ENCODE data around the gene BEST3. TPM values are rescaled to one million over a fixed set of nuclear protein-coding genes. Genes with fewer than 3 reads are reported as not detected.

The BEST3 gene
- total RNA-seq, 1 experiment from 2014 or later = not detected

GRCh38 chr12:69639400-69640016 lies 59.6 kb downstream of the BEST3 start:
- H3K79me2 ChIP-seq (ENCODE audit: low read length) = no peaks in the 10 kb centered on the region
- H2AFZ ChIP-seq (ENCODE audit: low read length) = no peak overlapping the region
- no peaks in the 10 kb centered on the region for H3K9me2 ChIP-seq (replicated peaks; ENCODE audit: insufficient read depth, low read length)
- H3K9me3 ChIP-seq (ENCODE audit: low read length) = no peaks in the 10 kb centered on the region
- H3K36me3 ChIP-seq (ENCODE audit: insufficient read depth, low read length) = no peaks in the 10 kb centered on the region
- no peaks in the 10 kb centered on the region for H4K20me1 ChIP-seq (ENCODE audit: insufficient read depth, low read depth, low read length)
- no peak overlapping the region for H3K27ac ChIP-seq (ENCODE audit: low read length)
- no peak overlapping the region for H3K4me3 ChIP-seq (ENCODE audit: low read length)
- H3K4me2 ChIP-seq (ENCODE audit: low read depth, low read length, poor library complexity, severe bottlenecking) = no peak overlapping the region
- H3K9ac ChIP-seq (ENCODE audit: low read length) = no peak overlapping the region
- no peaks in the 10 kb centered on the region for H3K4me1 ChIP-seq (ENCODE audit: low read length)
- H3K27me3 ChIP-seq (ENCODE audit: low read length) = no peaks in the 10 kb centered on the region
- DNase-seq = peak; percentile 91

GRCh38 chr12:69633061-69633460 lies 66.0 kb downstream of the BEST3 start:
- peak; percentile 55 for DNase-seq
- H3K4me2 ChIP-seq (ENCODE audit: low read depth, low read length, poor library complexity, severe bottlenecking) = no peak overlapping the region
- no peak overlapping the region for H2AFZ ChIP-seq (ENCODE audit: low read length)
- no peak overlapping the region for H3K9ac ChIP-seq (ENCODE audit: low read length)
- H3K27ac ChIP-seq (ENCODE audit: low read length) = no peak overlapping the region
- H3K4me3 ChIP-seq (ENCODE audit: low read length) = no peak overlapping the region
- H3K9me3 ChIP-seq (ENCODE audit: low read length) = no peaks in the 10 kb centered on the region
- H3K27me3 ChIP-seq (ENCODE audit: low read length) = no peaks in the 10 kb centered on the region
- no peaks in the 10 kb centered on the region for H3K9me2 ChIP-seq (replicated peaks; ENCODE audit: insufficient read depth, low read length)
- H3K36me3 ChIP-seq (ENCODE audit: insufficient read depth, low read length) = no peaks in the 10 kb centered on the region
- no peaks in the 10 kb centered on the region for H3K4me1 ChIP-seq (ENCODE audit: low read length)
- no peaks in the 10 kb centered on the region for H3K79me2 ChIP-seq (ENCODE audit: low read length)
- no peaks in the 10 kb centered on the region for H4K20me1 ChIP-seq (ENCODE audit: insufficient read depth, low read depth, low read length)

- Histone ChIP-seq H3K36me3 (ENCODE audit: insufficient read depth, low read length) (no peaks in the 10 kb centered on the region), H4K20me1 (ENCODE audit: insufficient read depth, low read depth, low read length) (no peaks in the 10 kb centered on the region), H3K4me2 (ENCODE audit: low read depth, low read length, poor library complexity, severe bottlenecking) (no peak overlapping the region), H3K27ac (ENCODE audit: low read length) (no peak overlapping the region), H3K9me2 (replicated peaks; ENCODE audit: insufficient read depth, low read length) (no peaks in the 10 kb centered on the region), H2AFZ (ENCODE audit: low read length) (no peak overlapping the region), H3K9ac (ENCODE audit: low read length) (no peak overlapping the region), H3K4me1 (ENCODE audit: low read length) (no peaks in the 10 kb centered on the region), H3K27me3 (ENCODE audit: low read length) (no peaks in the 10 kb centered on the region), H3K9me3 (ENCODE audit: low read length) (no peaks in the 10 kb centered on the region), H3K79me2 (ENCODE audit: low read length) (no peaks in the 10 kb centered on the region), H3K4me3 (ENCODE audit: low read length) (no peak overlapping the region)
- peak; percentile 54 for DNase-seq
Measured at GRCh38 chr12:69630191-69630590, 68.9 kb downstream of the BEST3 start.

- no peaks in the 10 kb centered on the region for H3K9me2 ChIP-seq (replicated peaks; ENCODE audit: insufficient read depth, low read length)
- DNase-seq = no peak
- H3K4me1 ChIP-seq (ENCODE audit: low read length) = no peaks in the 10 kb centered on the region
- H2AFZ ChIP-seq (ENCODE audit: low read length) = no peak overlapping the region
- H4K20me1 ChIP-seq (ENCODE audit: insufficient read depth, low read depth, low read length) = no peaks in the 10 kb centered on the region
- no peaks in the 10 kb centered on the region for H3K27me3 ChIP-seq (ENCODE audit: low read length)
- H3K4me3 ChIP-seq (ENCODE audit: low read length) = no peak overlapping the region
- no peak overlapping the region for H3K4me2 ChIP-seq (ENCODE audit: low read depth, low read length, poor library complexity, severe bottlenecking)
- no peaks in the 10 kb centered on the region for H3K9me3 ChIP-seq (ENCODE audit: low read length)
- no peak overlapping the region for H3K9ac ChIP-seq (ENCODE audit: low read length)
- H3K36me3 ChIP-seq (ENCODE audit: insufficient read depth, low read length) = no peaks in the 10 kb centered on the region
- no peaks in the 10 kb centered on the region for H3K79me2 ChIP-seq (ENCODE audit: low read length)
- H3K27ac ChIP-seq (ENCODE audit: low read length) = no peak overlapping the region
Measured at GRCh38 chr12:69627501-69627900, 71.6 kb downstream of the BEST3 start.

GRCh38 chr12:69623970-69624369 lies 75.1 kb downstream of the BEST3 start:
- Histone ChIP-seq H2AFZ (ENCODE audit: low read length) (no peak overlapping the region), H3K27ac (ENCODE audit: low read length) (no peak overlapping the region), H3K4me2 (ENCODE audit: low read depth, low read length, poor library complexity, severe bottlenecking) (no peak overlapping the region), H3K9me3 (ENCODE audit: low read length) (no peaks in the 10 kb centered on the region), H3K4me1 (ENCODE audit: low read length) (no peaks in the 10 kb centered on the region), H3K9me2 (replicated peaks; ENCODE audit: insufficient read depth, low read length) (no peaks in the 10 kb centered on the region), H3K9ac (ENCODE audit: low read length) (no peak overlapping the region), H4K20me1 (ENCODE audit: insufficient read depth, low read depth, low read length) (no peaks in the 10 kb centered on the region), H3K27me3 (ENCODE audit: low read length) (no peaks in the 10 kb centered on the region), H3K4me3 (ENCODE audit: low read length) (no peak overlapping the region), H3K36me3 (ENCODE audit: insufficient read depth, low read length) (no peaks in the 10 kb centered on the region), H3K79me2 (ENCODE audit: low read length) (no peaks in the 10 kb centered on the region)
- no peak for DNase-seq

- H3K4me2 ChIP-seq (ENCODE audit: low read depth, low read length, poor library complexity, severe bottlenecking) = no peak overlapping the region
Measured at GRCh38 chr12:69621551-69621950, 77.6 kb downstream of the BEST3 start.

GRCh38 chr12:69620921-69621320 lies 78.2 kb downstream of the BEST3 start:
- Histone ChIP-seq H3K4me2 (ENCODE audit: low read depth, low read length, poor library complexity, severe bottlenecking) (no peak overlapping the region), H2AFZ (ENCODE audit: low read length) (no peak overlapping the region), H3K4me3 (ENCODE audit: low read length) (no peak overlapping the region), H3K27ac (ENCODE audit: low read length) (no peak overlapping the region), H3K9me3 (ENCODE audit: low read length) (no peaks in the 10 kb centered on the region), H3K4me1 (ENCODE audit: low read length) (no peaks in the 10 kb centered on the region), H3K9me2 (replicated peaks; ENCODE audit: insufficient read depth, low read length) (no peaks in the 10 kb centered on the region), H3K79me2 (ENCODE audit: low read length) (no peaks in the 10 kb centered on the region), H3K27me3 (ENCODE audit: low read length) (no peaks in the 10 kb centered on the region), H3K36me3 (ENCODE audit: insufficient read depth, low read length) (no peaks in the 10 kb centered on the region), H4K20me1 (ENCODE audit: insufficient read depth, low read depth, low read length) (no peaks in the 10 kb centered on the region), H3K9ac (ENCODE audit: low read length) (no peak overlapping the region)
- DNase-seq = no peak

More at GRCh38 chr12:69621551-69621950, 77.6 kb downstream of the BEST3 start:
- Histone ChIP-seq H3K4me3 (ENCODE audit: low read length) (no peak overlapping the region), H3K9ac (ENCODE audit: low read length) (no peak overlapping the region), H3K27ac (ENCODE audit: low read length) (no peak overlapping the region), H3K79me2 (ENCODE audit: low read length) (no peaks in the 10 kb centered on the region), H3K27me3 (ENCODE audit: low read length) (no peaks in the 10 kb centered on the region), H4K20me1 (ENCODE audit: insufficient read depth, low read depth, low read length) (no peaks in the 10 kb centered on the region), H3K4me1 (ENCODE audit: low read length) (no peaks in the 10 kb centered on the region), H3K9me3 (ENCODE audit: low read length) (no peaks in the 10 kb centered on the region), H2AFZ (ENCODE audit: low read length) (no peak overlapping the region), H3K36me3 (ENCODE audit: insufficient read depth, low read length) (no peaks in the 10 kb centered on the region), H3K9me2 (replicated peaks; ENCODE audit: insufficient read depth, low read length) (no peaks in the 10 kb centered on the region)
- DNase-seq = no peak

- Histone ChIP-seq H3K79me2 (ENCODE audit: low read length) (no peaks in the 10 kb centered on the region), H3K4me2 (ENCODE audit: low read depth, low read length, poor library complexity, severe bottlenecking) (no peak overlapping the region), H3K27me3 (ENCODE audit: low read length) (no peaks in the 10 kb centered on the region), H3K4me3 (ENCODE audit: low read length) (no peak overlapping the region), H3K4me1 (ENCODE audit: low read length) (no peaks in the 10 kb centered on the region), H3K36me3 (ENCODE audit: insufficient read depth, low read length) (no peaks in the 10 kb centered on the region), H2AFZ (ENCODE audit: low read length) (no peak overlapping the region), H4K20me1 (ENCODE audit: insufficient read depth, low read depth, low read length) (no peaks in the 10 kb centered on the region), H3K9me3 (ENCODE audit: low read length) (no peaks in the 10 kb centered on the region), H3K9me2 (replicated peaks; ENCODE audit: insufficient read depth, low read length) (no peaks in the 10 kb centered on the region), H3K27ac (ENCODE audit: low read length) (no peak overlapping the region), H3K9ac (ENCODE audit: low read length) (no peak overlapping the region)
- no peak for DNase-seq
Measured at GRCh38 chr12:69620077-69620476, 79.0 kb downstream of the BEST3 start.

Data from Karpas-422 (cell line).